ENCODE measurements around the gene USP17L10.
"Not testable (repeated sequence)": the region's sequence is repeated elsewhere in the genome, so short reads cannot be mapped to it uniquely, and the experiment has no call there.

Gene USP17L10

GRCh38 chr4:9210357-9210756 is at the start of gene USP17L10:
Gene USP17L10 (plus strand): TSS chr4:9210657. CDS start chr4:9210657, 0 bp downstream.
- not testable (repeated sequence) for H3K4me3 ChIP-seq (ENCODE audit: low read depth, low read length)

DNA sequence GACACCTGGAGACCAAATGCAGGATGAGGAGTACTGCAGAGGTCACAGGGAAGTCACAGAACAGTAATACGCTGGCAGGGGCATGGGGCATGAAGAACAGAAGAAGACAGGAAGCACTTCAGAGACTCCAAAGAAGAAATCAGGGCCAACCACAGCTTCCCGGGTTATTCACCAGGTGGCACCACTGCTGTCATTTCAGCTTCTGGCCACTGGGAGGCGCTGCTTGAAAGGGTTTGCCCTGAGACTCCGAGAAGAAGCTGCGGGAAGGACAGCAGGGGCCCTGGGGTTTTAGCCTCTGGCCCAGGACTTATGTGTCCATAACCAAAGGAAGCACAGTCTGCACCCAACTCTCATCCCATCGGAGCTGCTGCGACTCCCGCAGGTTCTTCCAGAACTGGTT is 44.5 kb upstream of the USP17L10 start:
- not testable (repeated sequence) for H3K4me3 ChIP-seq (ENCODE audit: low read depth, low read length)

GRCh38 chr4:9169791-9170459 is 40.5 kb upstream of the USP17L10 start, which contains the start of gene FAM90A26:
Gene FAM90A26 (plus strand): TSS chr4:9170409. CDS start chr4:9173173, 2,764 bp downstream.
- H3K4me3 ChIP-seq (ENCODE audit: low read depth, low read length) = not testable (repeated sequence)

DNA sequence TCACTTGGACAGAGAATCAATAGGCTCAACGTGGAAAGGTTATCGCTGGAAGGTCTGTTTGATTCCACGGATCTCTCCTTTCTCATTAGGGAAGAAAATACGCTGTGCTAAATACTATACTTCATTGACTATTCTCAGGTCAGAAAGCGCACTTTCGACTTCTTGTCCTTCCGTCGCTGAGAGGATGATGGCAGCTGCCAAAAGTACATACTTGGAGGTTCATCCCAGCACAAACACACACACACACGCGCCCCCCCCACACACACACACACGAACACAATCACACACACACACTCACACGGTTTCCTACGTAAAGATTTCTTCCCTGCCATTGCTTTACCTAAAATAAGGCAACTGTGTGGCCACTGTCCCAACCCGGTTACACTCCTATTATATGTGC is 4.2 kb downstream of the USP17L10 start:
- not testable (repeated sequence) for H3K4me3 ChIP-seq (ENCODE audit: low read depth, low read length)

DNA sequence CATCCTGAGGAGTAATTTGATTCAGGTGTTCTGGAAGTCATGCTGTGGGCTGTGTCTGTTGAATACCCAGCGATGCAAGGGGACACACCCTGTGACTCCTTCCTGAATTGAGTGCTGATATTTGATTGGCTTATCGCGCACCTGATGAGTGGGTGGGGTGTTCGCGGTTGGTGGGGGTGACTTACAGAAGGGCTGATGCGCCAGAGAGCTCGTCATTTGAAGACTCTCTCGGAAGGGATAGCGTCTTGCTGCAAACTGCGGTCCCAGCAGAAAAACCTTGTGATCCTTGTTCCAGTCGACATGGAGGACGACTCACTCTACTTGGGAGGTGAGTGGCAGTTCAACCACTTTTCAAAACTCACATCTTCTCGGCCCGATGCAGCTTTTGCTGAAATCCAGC is 4.6 kb downstream of the USP17L10 start, which contains the start of gene USP17L11:
Gene USP17L11 (plus strand): TSS at position 301 of the 400 bp plus-strand sequence. CDS start 0 bp downstream, at position 301.
- not testable (repeated sequence) for H3K4me3 ChIP-seq (ENCODE audit: low read depth, low read length)

- not testable (repeated sequence) for H3K4me3 ChIP-seq (ENCODE audit: low read depth, low read length)
Measured at GRCh38 chr4:9219852-9220251, 9.4 kb downstream of the USP17L10 start, which contains the start of gene USP17L12. Gene USP17L12 (plus strand): TSS chr4:9220152. CDS start chr4:9220152, 0 bp downstream.

DNA sequence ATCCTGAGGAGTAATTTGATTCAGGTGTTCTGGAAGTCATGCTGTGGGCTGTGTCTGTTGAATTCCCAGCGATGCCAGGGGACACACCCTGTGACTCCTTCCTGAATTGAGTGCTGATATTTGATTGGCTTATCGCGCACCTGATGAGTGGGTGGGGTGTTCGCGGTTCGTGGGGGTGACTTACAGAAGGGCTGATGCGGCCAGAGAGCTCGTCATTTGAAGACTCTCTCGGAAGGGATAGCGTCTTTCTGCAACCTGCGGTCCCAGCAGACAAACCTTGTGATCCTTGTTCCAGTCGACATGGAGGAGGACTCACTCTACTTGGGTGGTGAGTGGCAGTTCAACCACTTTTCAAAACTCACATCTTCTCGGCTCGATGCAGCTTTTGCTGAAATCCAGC is 14.1 kb downstream of the USP17L10 start, which contains the start of gene USP17L13:
Gene USP17L13 (plus strand): TSS at position 301 of the 400 bp plus-strand sequence. CDS start 0 bp downstream, at position 301.
- not testable (repeated sequence) for H3K4me3 ChIP-seq (ENCODE audit: low read depth, low read length)

- not testable (repeated sequence) for H3K4me3 ChIP-seq (ENCODE audit: low read depth, low read length)
Measured at GRCh38 chr4:9230249-9230648, 19.8 kb downstream of the USP17L10 start.

DNA sequence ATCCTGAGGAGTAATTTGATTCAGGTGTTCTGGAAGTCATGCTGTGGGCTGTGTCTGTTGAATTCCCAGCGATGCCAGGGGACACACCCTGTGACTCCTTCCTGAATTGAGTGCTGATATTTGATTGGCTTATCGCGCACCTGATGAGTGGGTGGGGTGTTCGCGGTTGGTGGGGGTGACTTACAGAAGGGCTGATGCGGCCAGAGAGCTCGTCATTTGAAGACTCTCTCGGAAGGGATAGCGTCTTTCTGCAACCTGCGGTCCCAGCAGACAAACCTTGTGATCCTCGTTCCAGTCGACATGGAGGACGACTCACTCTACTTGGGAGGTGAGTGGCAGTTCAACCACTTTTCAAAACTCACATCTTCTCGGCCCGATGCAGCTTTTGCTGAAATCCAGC is 23.6 kb downstream of the USP17L10 start, which contains the start of gene USP17L15:
Gene USP17L15 (plus strand): TSS at position 301 of the 400 bp plus-strand sequence. CDS start 0 bp downstream, at position 301.
- H3K4me3 ChIP-seq (ENCODE audit: low read depth, low read length) = not testable (repeated sequence)

DNA sequence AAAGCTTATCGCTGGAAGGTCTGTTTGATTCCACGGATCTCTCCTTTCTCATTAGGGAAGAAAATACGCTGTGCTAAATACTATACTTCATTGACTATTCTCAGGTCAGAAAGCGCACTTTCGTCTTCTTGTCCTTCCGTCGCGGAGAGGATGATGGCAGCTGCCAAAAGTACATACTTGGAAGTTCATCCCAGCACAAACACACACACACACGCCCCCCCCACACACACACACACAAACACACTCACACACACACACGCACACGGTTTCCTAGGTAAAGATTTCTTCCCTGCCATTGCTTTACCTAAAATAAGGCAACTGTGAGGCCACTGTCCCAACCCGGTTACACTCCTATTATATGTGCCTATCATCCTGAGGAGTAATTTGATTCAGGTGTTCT is 28.0 kb downstream of the USP17L10 start:
- H3K4me3 ChIP-seq (ENCODE audit: low read depth, low read length) = not testable (repeated sequence)

- H3K4me3 ChIP-seq (ENCODE audit: low read depth, low read length) = not testable (repeated sequence)
Measured at GRCh38 chr4:9243579-9243978, 33.1 kb downstream of the USP17L10 start, which contains the start of gene USP17L17. Gene USP17L17 (plus strand): TSS chr4:9243879. CDS start chr4:9243879, 0 bp downstream.

- H3K4me3 ChIP-seq (ENCODE audit: low read depth, low read length) = not testable (repeated sequence)
Measured at GRCh38 chr4:9247953-9248680, 37.7 kb downstream of the USP17L10 start, which contains the start of gene USP17L18. Gene USP17L18 (plus strand): TSS chr4:9248630. CDS start chr4:9248630, 0 bp downstream.

- H3K4me3 ChIP-seq (ENCODE audit: low read depth, low read length) = not testable (repeated sequence)
Measured at GRCh38 chr4:9253078-9253477, 42.6 kb downstream of the USP17L10 start, which contains the start of gene USP17L19. Gene USP17L19 (plus strand): TSS chr4:9253378. CDS start chr4:9253378, 0 bp downstream.

DNA sequence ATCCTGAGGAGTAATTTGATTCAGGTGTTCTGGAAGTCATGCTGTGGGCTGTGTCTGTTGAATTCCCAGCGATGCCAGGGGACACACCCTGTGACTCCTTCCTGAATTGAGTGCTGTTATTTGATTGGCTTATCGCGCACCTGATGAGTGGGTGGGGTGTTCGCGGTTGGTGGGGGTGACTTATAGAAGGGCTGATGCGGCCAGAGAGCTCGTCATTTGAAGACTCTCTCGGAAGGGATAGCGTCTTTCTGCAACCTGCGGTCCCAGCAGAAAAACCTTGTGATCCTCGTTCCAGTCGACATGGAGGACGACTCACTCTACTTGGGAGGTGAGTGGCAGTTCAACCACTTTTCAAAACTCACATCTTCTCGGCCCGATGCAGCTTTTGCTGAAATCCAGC is 47.4 kb downstream of the USP17L10 start, which contains the start of gene USP17L20:
Gene USP17L20 (plus strand): TSS at position 301 of the 400 bp plus-strand sequence. CDS start 0 bp downstream, at position 301.
- not testable (repeated sequence) for H3K4me3 ChIP-seq (ENCODE audit: low read depth, low read length)
